Liver (tissue), 9 donors: ENCODE data around the gene IFT122. TPM values are rescaled to one million over a fixed set of nuclear protein-coding genes. Genes with fewer than 3 reads are reported as not detected.

Source experiments
- DNase-seq: peaks from one replicate; pipeline ENCODE4 v3.0.0-alpha.2; 2017; ENCODE audit warnings: low spot score
- H3K27ac ChIP-seq, 2 donors: one replicate each; pipeline ENCODE4 v1.7.0; 2013; ENCODE audit warnings: inconsistent platforms in 2 of 2, low read length in 2 of 2, control low read depth in 1 of 2, low read depth in 1 of 2, mild to moderate bottlenecking in 1 of 2
- H3K27me3 ChIP-seq, 4 donors: one replicate each; pipeline versions ENCODE4 v1.6.1 to v1.7.0; 2013; ENCODE audit warnings: low read length in 3 of 4, inconsistent platforms in 1 of 4, mild to moderate bottlenecking in 1 of 4, moderate library complexity in 1 of 4; ENCODE audit not compliant: control insufficient read depth in 4 of 4, insufficient read depth in 4 of 4
- H3K36me3 ChIP-seq, 4 donors: one replicate each; pipeline versions ENCODE4 v1.6.1 to v1.7.0; 2013; ENCODE audit warnings: low read length in 3 of 4, mild to moderate bottlenecking in 3 of 4, low read depth in 1 of 4, moderate library complexity in 1 of 4; ENCODE audit not compliant: control insufficient read depth in 4 of 4, insufficient read depth in 3 of 4
- H3K4me1 ChIP-seq, 4 donors: one replicate each; pipeline versions ENCODE4 v1.6.1 to v1.7.0; 2013; ENCODE audit warnings: low read length in 3 of 4, mild to moderate bottlenecking in 3 of 4, moderate library complexity in 1 of 4; ENCODE audit not compliant: control insufficient read depth in 4 of 4, insufficient read depth in 4 of 4
- H3K4me3 ChIP-seq, 3 donors: one replicate each; pipeline versions ENCODE4 v1.6.1 to v1.7.0; 2013; ENCODE audit warnings: low read length in 3 of 3, control low read depth in 1 of 3, low read depth in 1 of 3, mild to moderate bottlenecking in 1 of 3
- H3K9ac ChIP-seq, 2 donors: one replicate each; pipeline ENCODE4 v1.7.0; 2013; ENCODE audit warnings: low read length in 2 of 2, mild to moderate bottlenecking in 2 of 2, moderate library complexity in 2 of 2, control low read depth in 1 of 2, low read depth in 1 of 2
- H3K9me3 ChIP-seq, 4 donors: one replicate each; pipeline versions ENCODE4 v1.6.1 to v1.7.0; 2013; ENCODE audit warnings: low read length in 3 of 4; ENCODE audit not compliant: control insufficient read depth in 4 of 4
- EGR1 ChIP-seq, 2 donors: IDR thresholded peaks; 2 replicates each; pipeline ENCODE4 v1.6.1; 2016 to 2018; ENCODE audit warnings: antibody characterized with exemption in 2 of 2, low read depth in 2 of 2
- FOXA2 ChIP-seq: IDR thresholded peaks from 2 replicates; pipeline ENCODE4 v1.6.1; 2016; ENCODE audit warnings: antibody characterized with exemption
- GABPA ChIP-seq, 2 donors: IDR thresholded peaks in 1 of 2; conservative IDR thresholded peaks in 1 of 2; 2 replicates each; pipeline ENCODE4 v1.6.1; 2016; ENCODE audit warnings: antibody characterized with exemption in 2 of 2, mild to moderate bottlenecking in 1 of 2, moderate library complexity in 1 of 2
- HNF4A ChIP-seq, 2 donors: conservative IDR thresholded peaks; 2 replicates each; pipeline ENCODE4 v1.6.1; 2016; ENCODE audit warnings: antibody characterized with exemption in 2 of 2, mild to moderate bottlenecking in 2 of 2
- JUND ChIP-seq, 2 donors: IDR thresholded peaks; 2 replicates each; pipeline ENCODE4 v1.6.1; 2016; ENCODE audit warnings: antibody characterized with exemption in 2 of 2
- MAX ChIP-seq: IDR thresholded peaks from 2 replicates; pipeline ENCODE4 v1.6.1; 2016; ENCODE audit warnings: antibody characterized with exemption
- NR2F2 ChIP-seq: IDR thresholded peaks from 2 replicates; pipeline ENCODE4 v1.6.1; 2016; ENCODE audit warnings: antibody characterized with exemption
- RAD21 ChIP-seq, 2 donors: IDR thresholded peaks; 2 replicates each; pipeline ENCODE4 v1.6.1; 2016; ENCODE audit warnings: antibody characterized with exemption in 2 of 2, mild to moderate bottlenecking in 2 of 2
- REST ChIP-seq: IDR thresholded peaks from 2 replicates; pipeline ENCODE4 v1.6.1; 2016; ENCODE audit warnings: antibody characterized with exemption, mild to moderate bottlenecking
- SP1 ChIP-seq: IDR thresholded peaks from 2 replicates; pipeline ENCODE4 v1.6.1; 2018; ENCODE audit warnings: antibody characterized with exemption, mild to moderate bottlenecking
- ZBTB33 ChIP-seq: IDR thresholded peaks from 2 replicates; pipeline ENCODE4 v1.6.1; 2016; ENCODE audit warnings: antibody characterized with exemption
- WGBS: extraction: QIAGEN DNeasy Blood & Tissue Kit; methylation state at CpG from one replicate; pipeline ENCODE4 v1.1.7; 2013; 5-methylcytosine and 5-hydroxymethylcytosine counted together
- polyA plus RNA-seq, 2 donors: library from polyadenylated mRNA; stranded (reverse) in 1 of 2; unstranded in 1 of 2; fragments of 200-250 nt in 1 of 2; fragments of >200 nt in 1 of 2; fragmentation: Nextera tagmentation in 1 of 2; extraction: Ambion mirVana in 1 of 2; gene quantifications; one replicate each; pipeline versions ENCODE4 v1.2.1 to v1.2.3, GENCODE V29; 2013 to 2015
- total RNA-seq, 2 donors: library from RNA; depleted of rRNA; stranded (reverse); fragments of >200 nt; gene quantifications; one replicate each; pipeline ENCODE4 v1.2.3, GENCODE V29; 2014
- donor health status: healthy.
- donor health status: healthy.
- donor health status: healthy.
- donor health status: healthy.
- donor health status: healthy.

The IFT122 gene
- total and polyA plus RNA-seq, 4 donors = 3.3 to 25.8 (median 10.6) TPM

- DNase-seq = no peak
Observed at GRCh38 chr3:129519449-129519848, 79.4 kb downstream of the IFT122 start.

GRCh38 chr3:129519896-129520715 lies 80.1 kb downstream of the IFT122 start:
- Histone ChIP-seq H3K9me3 (no peaks in the 10 kb centered on the region), H3K4me1 (no peaks in the 10 kb centered on the region), H3K4me3 (no peak overlapping the region), H3K27ac (no peak overlapping the region), H3K9ac (no peak overlapping the region), H3K36me3 (peaks cover 0 to 4% (median 0%) of the 10 kb centered on the region in 4 donors), H3K27me3 (no peaks in the 10 kb centered on the region)
- no peak for TF ChIP-seq REST
- TF ChIP-seq FOXA2 = no peak
- TF ChIP-seq EGR1 (IDR thresholded peaks at IDR 0.05; ENCODE audit: low read depth in 2 of 2) = no peak
- TF ChIP-seq GABPA (IDR thresholded peaks at IDR 0.05 in 1 of 2, conservative IDR thresholded peaks at IDR 0.05 in 1 of 2) = no peak
- no peak for TF ChIP-seq ZBTB33
- no peak for TF ChIP-seq RAD21 (IDR thresholded peaks at IDR 0.05)
- no peak for TF ChIP-seq MAX
- no peak for TF ChIP-seq NR2F2
- 96% methylated on average over 15 of the region's 15 CpGs for WGBS
- DNase-seq = no peak

More at GRCh38 chr3:129519449-129519848, 79.4 kb downstream of the IFT122 start:
- Histone ChIP-seq H3K9ac (no peak overlapping the region), H3K36me3 (peaks cover 0 to 4% (median 0%) of the 10 kb centered on the region in 4 donors), H3K9me3 (no peaks in the 10 kb centered on the region), H3K4me1 (no peaks in the 10 kb centered on the region), H3K27ac (no peak overlapping the region), H3K4me3 (no peak overlapping the region), H3K27me3 (no peaks in the 10 kb centered on the region)
- 96% methylated on average over 10 of the region's 10 CpGs for WGBS
- TF ChIP-seq REST = no peak
- TF ChIP-seq EGR1 (IDR thresholded peaks at IDR 0.05; ENCODE audit: low read depth in 2 of 2) = no peak
- no peak for TF ChIP-seq SP1
- TF ChIP-seq HNF4A (conservative IDR thresholded peaks at IDR 0.05) = no peak
- no peak for TF ChIP-seq FOXA2
- TF ChIP-seq JUND (IDR thresholded peaks at IDR 0.05) = no peak
- no peak for TF ChIP-seq NR2F2
